CD4-positive, alpha-beta memory T cell (primary cell): ENCODE measurements around the gene PIGS. TPM values are rescaled to one million over a fixed set of nuclear protein-coding genes. Genes with fewer than 3 reads are reported as not detected.
A peak's percentile ranks its signal among the peaks of the same experiment; 100 is the strongest.

Experiments
- CTCF ChIA-PET: fragments of 350-600 bp; sonication (Branson Sonifier 250); formaldehyde crosslinking; loops from one replicate; lab custom pipeline; 2021; ENCODE audit warnings: inconsistent platforms; ENCODE audit not compliant: partially characterized antibody; lab: Charles Lee
- POLR2A ChIA-PET: fragments of 350-600 bp; sonication (Branson Sonifier 250); formaldehyde crosslinking; loops from one replicate; lab custom pipeline; 2021; ENCODE audit not compliant: partially characterized antibody; lab: Charles Lee
- DNase-seq, 5 donors: peaks; one replicate each; pipeline versions ENCODE4 v3.0.0 to v3.0.0-alpha.2; 2020 to 2022; ENCODE audit warnings: mixed read lengths in 1 of 5
- H3K27ac ChIP-seq: one replicate; pipeline ENCODE4 v1.7.0; 2013; ENCODE audit warnings: low read depth, low read length
- H3K27me3 ChIP-seq: 2 replicates; pipeline ENCODE4 v1.7.0; 2013; ENCODE audit warnings: mild to moderate bottlenecking, low read length, moderate library complexity; ENCODE audit not compliant: insufficient read depth
- H3K36me3 ChIP-seq: 2 replicates; pipeline ENCODE4 v1.7.0; 2013; ENCODE audit warnings: mild to moderate bottlenecking, low read length, moderate library complexity; ENCODE audit not compliant: insufficient read depth
- H3K4me1 ChIP-seq: 2 replicates; pipeline ENCODE4 v1.7.0; 2013; ENCODE audit warnings: mild to moderate bottlenecking, low read length, moderate library complexity; ENCODE audit not compliant: insufficient read depth
- H3K4me3 ChIP-seq, 2 donors: one replicate each; pipeline ENCODE4 v1.7.0; 2013; ENCODE audit warnings: low read length in 2 of 2, mild to moderate bottlenecking in 1 of 2
- H3K9me3 ChIP-seq, 2 donors: one replicate each; pipeline ENCODE4 v1.7.0; 2013; ENCODE audit warnings: low read length in 2 of 2, control low read depth in 1 of 2; ENCODE audit not compliant: control insufficient read depth in 1 of 2
- H3K27ac Mint-ChIP-seq, 7 donors: one replicate each; pipeline ENCODE4 v1.8.0; 2020 to 2021; ENCODE audit warnings: mixed read lengths in 7 of 7, mild to moderate bottlenecking in 6 of 7, inconsistent platforms in 3 of 7, moderate library complexity in 3 of 7
- H3K27me3 Mint-ChIP-seq, 2 donors: one replicate each; pipeline ENCODE4 v1.8.0; 2020 to 2021; ENCODE audit warnings: mixed read lengths in 2 of 2
- H3K36me3 Mint-ChIP-seq, 2 donors: one replicate each; pipeline ENCODE4 v1.8.0; 2020 to 2021; ENCODE audit warnings: mixed read lengths in 2 of 2, inconsistent platforms in 1 of 2, mild to moderate bottlenecking in 1 of 2
- H3K4me1 Mint-ChIP-seq, 4 donors: one replicate each; pipeline ENCODE4 v1.8.0; 2020 to 2021; ENCODE audit warnings: mixed read lengths in 4 of 4, mild to moderate bottlenecking in 1 of 4
- H3K4me3 Mint-ChIP-seq, 8 donors: one replicate each; pipeline ENCODE4 v1.8.0; 2020 to 2021; ENCODE audit warnings: mixed read lengths in 8 of 8, mild to moderate bottlenecking in 7 of 8, moderate library complexity in 6 of 8, inconsistent platforms in 3 of 8
- H3K9me3 Mint-ChIP-seq, 8 donors: one replicate each; pipeline ENCODE4 v1.8.0; 2020 to 2021; ENCODE audit warnings: mixed read lengths in 8 of 8, mild to moderate bottlenecking in 5 of 8, inconsistent platforms in 3 of 8, moderate library complexity in 1 of 8
- intact Hi-C: fragments of 100-400 bp; cut with micrococcal nuclease; formaldehyde crosslinking; loops from one replicate; pipeline ENCODE4 v1.15.1; 2023
- polyA plus RNA-seq, 2 donors: library from polyadenylated mRNA; unstranded; fragments of 300-500 nt; fragmentation: Illumina TruSeq; gene quantifications; one replicate each; pipeline ENCODE4 v1.2.3, GENCODE V29; 2021
- total RNA-seq, 2 experiments: library from RNA; stranded (reverse); gene quantifications; one replicate each; pipeline ENCODE4 v1.2.3, GENCODE V29; 2021

PIGS gene
- total RNA-seq (10 to 100 TPM; 57.9 to 58.2 TPM), polyA plus RNA-seq (10 to 100 TPM; 57.3 to 69.8 TPM)

- CTCF ChIA-PET: interaction anchor here (0.6 to 4.6 kb wide), 10 partner anchors 10 to 95 kb away, joined by 3 to 26 read pairs (median 4); partner anchors contain the start of genes RSKR and UNC119
Observed at GRCh38 chr17:28571361-28572122, at the start of gene PIGS. Gene PIGS (minus strand): TSS chr17:28571524. CDS start chr17:28571496, 28 bp downstream.

GRCh38 chr17:28620010-28620409, 48.7 kb upstream of the PIGS start:
- Histone ChIP-seq H3K4me3 (no peak overlapping the region), H3K36me3 (peaks cover 90% of the 10 kb centered on the region), H3K27ac (no peak overlapping the region), H3K9me3 (no peaks in the 10 kb centered on the region), H3K4me1 (no peaks in the 10 kb centered on the region), H3K27me3 (no peaks in the 10 kb centered on the region)
- DNase-seq: no peak
- Mint-ChIP-seq H3K36me3 (peaks cover 72 to 94% of the 10 kb centered on the region in 2 donors), H3K4me1 (peaks cover 0 to 1% (median 0%) of the 10 kb centered on the region in 4 donors), H3K9me3 (no peaks in the 10 kb centered on the region), H3K27ac (peak overlapping the region in 3 of 7 donors; percentile 17 to 48 (median 24)), H3K4me3 (no peak overlapping the region), H3K27me3 (no peaks in the 10 kb centered on the region)
- ChIA-PET CTCF (no interaction called here), POLR2A (no interaction called here)
- intact Hi-C loops: no loop called here

More at GRCh38 chr17:28571361-28572122, at the start of gene PIGS:
- no peaks in the 10 kb centered on the region for H3K9me3 ChIP-seq
- Mint-ChIP-seq H3K4me1 (peaks cover 41 to 82% (median 57%) of the 10 kb centered on the region in 4 donors), H3K36me3 (peaks cover 5 to 27% of the 10 kb centered on the region in 2 donors), H3K27me3 (no peaks in the 10 kb centered on the region), H3K9me3 (no peaks in the 10 kb centered on the region), H3K4me3 (peak within 1 kb of the TSS; percentile 96 to 99 (median 97)), H3K27ac (peak within 1 kb of the TSS; percentile 80 to 98 (median 97))
- H3K4me1 ChIP-seq: peaks cover 68% of the 10 kb centered on the region
- peak within 1 kb of the TSS; percentile 59 to 93 for H3K4me3 ChIP-seq
- peak; percentile 84 to 93 (median 87) for DNase-seq
- POLR2A ChIA-PET: interaction anchor here (0.9 to 13.1 kb wide), 24 partner anchors 9 to 380 kb away, joined by 3 to 169 read pairs (median 6); partner anchors contain the start of genes BLTP2, PHF12, POLDIP2 and PROCA1
- no peaks in the 10 kb centered on the region for H3K27me3 ChIP-seq
- H3K36me3 ChIP-seq: no peaks in the 10 kb centered on the region
- H3K27ac ChIP-seq: peak within 1 kb of the TSS; percentile 79
- intact Hi-C loops: loop anchor here (1.0 kb wide), 2 partner anchors 19 to 28 kb away; partner anchors contain the start of genes SPAG5 and UNC119

GRCh38 chr17:28618464-28618863, 47.1 kb upstream of the PIGS start:
- Mint-ChIP-seq H3K27ac (no peak overlapping the region), H3K36me3 (peaks cover 67 to 93% of the 10 kb centered on the region in 2 donors)

GRCh38 chr17:28616281-28616680, 45.0 kb upstream of the PIGS start:
- H3K27ac Mint-ChIP-seq: no peak overlapping the region
- H3K27me3 Mint-ChIP-seq: no peaks in the 10 kb centered on the region
- no peak for DNase-seq
- intact Hi-C loops: no loop called here
- Histone ChIP-seq H3K4me1 (no peaks in the 10 kb centered on the region), H3K27ac (no peak overlapping the region), H3K9me3 (no peaks in the 10 kb centered on the region), H3K4me3 (no peak overlapping the region), H3K27me3 (no peaks in the 10 kb centered on the region), H3K36me3 (peaks cover 59% of the 10 kb centered on the region)
- no peak overlapping the region for H3K4me3 Mint-ChIP-seq
- H3K36me3 Mint-ChIP-seq: peaks cover 52 to 87% of the 10 kb centered on the region in 2 donors
- H3K4me1 Mint-ChIP-seq: peaks cover 4 to 13% (median 10%) of the 10 kb centered on the region in 4 donors
- ChIA-PET CTCF (interaction anchor here (6.8 kb wide), 1 partner anchor 120 kb away, joined by 51 read pairs; no protein-coding TSS in a partner anchor), POLR2A (interaction anchor here (1.5 kb wide), 1 partner anchor 29 kb away, joined by 4 read pairs; the partner anchor contains the start of gene BLTP2)
- H3K9me3 Mint-ChIP-seq: no peaks in the 10 kb centered on the region

More at GRCh38 chr17:28618464-28618863, 47.1 kb upstream of the PIGS start:
- no peaks in the 10 kb centered on the region for H3K9me3 Mint-ChIP-seq
- no peak overlapping the region for H3K4me3 ChIP-seq
- no peaks in the 10 kb centered on the region for H3K27me3 ChIP-seq
- peaks cover 79% of the 10 kb centered on the region for H3K36me3 ChIP-seq
- H3K4me3 Mint-ChIP-seq: no peak overlapping the region
- no peaks in the 10 kb centered on the region for H3K9me3 ChIP-seq
- intact Hi-C loops: no loop called here
- ChIA-PET POLR2A (no interaction called here), CTCF (interaction anchor here (1.0 to 1.1 kb wide), 4 partner anchors 16 to 131 kb away, joined by 3 to 5 read pairs (median 3); no protein-coding TSS in a partner anchor)
- H3K4me1 ChIP-seq: no peaks in the 10 kb centered on the region
- no peak overlapping the region for H3K27ac ChIP-seq
- H3K4me1 Mint-ChIP-seq: peaks cover 0 to 3% (median 2%) of the 10 kb centered on the region in 4 donors
- no peak for DNase-seq
- H3K27me3 Mint-ChIP-seq: no peaks in the 10 kb centered on the region

GRCh38 chr17:28615260-28615940, 44.1 kb upstream of the PIGS start:
- no peaks in the 10 kb centered on the region for H3K27me3 Mint-ChIP-seq
- H3K36me3 ChIP-seq: peaks cover 50% of the 10 kb centered on the region
- DNase-seq: no peak
- POLR2A ChIA-PET: interaction anchor here (1.5 kb wide), 1 partner anchor 30 kb away, joined by 4 read pairs; the partner anchor contains the start of gene BLTP2
- H3K4me1 ChIP-seq: no peaks in the 10 kb centered on the region
- H3K27ac ChIP-seq: no peak overlapping the region
- H3K4me3 ChIP-seq: no peak overlapping the region
- H3K9me3 Mint-ChIP-seq: no peaks in the 10 kb centered on the region
- H3K4me3 Mint-ChIP-seq: no peak overlapping the region
- H3K9me3 ChIP-seq: no peaks in the 10 kb centered on the region
- peaks cover 4 to 13% (median 10%) of the 10 kb centered on the region in 4 donors for H3K4me1 Mint-ChIP-seq
- H3K36me3 Mint-ChIP-seq: peaks cover 44 to 82% of the 10 kb centered on the region in 2 donors
- no peak overlapping the region for H3K27ac Mint-ChIP-seq
- CTCF ChIA-PET: interaction anchor here (1.1 to 6.8 kb wide), 2 partner anchors 68 to 119 kb away, joined by 3 to 51 read pairs; no protein-coding TSS in a partner anchor
- H3K27me3 ChIP-seq: no peaks in the 10 kb centered on the region
- intact Hi-C loops: no loop called here

- Histone ChIP-seq H3K27ac (no peak within 1 kb of the TSS), H3K36me3 (peaks cover 37% of the 10 kb centered on the region), H3K4me3 (no peak within 1 kb of the TSS), H3K4me1 (no peaks in the 10 kb centered on the region), H3K27me3 (no peaks in the 10 kb centered on the region), H3K9me3 (no peaks in the 10 kb centered on the region)
- CTCF ChIA-PET: interaction anchor here (1.0 to 6.8 kb wide), 5 partner anchors 8 to 118 kb away, joined by 3 to 51 read pairs (median 8); partner anchors contain the start of gene PIGS
- DNase-seq: no peak
- Mint-ChIP-seq H3K27ac (peak within 1 kb of the TSS; percentile 24 to 65 (median 36)), H3K4me3 (no peak within 1 kb of the TSS), H3K27me3 (no peaks in the 10 kb centered on the region), H3K4me1 (peaks cover 4 to 13% (median 10%) of the 10 kb centered on the region in 4 donors), H3K9me3 (no peaks in the 10 kb centered on the region), H3K36me3 (peaks cover 34 to 70% of the 10 kb centered on the region in 2 donors)
- intact Hi-C loops: loop anchor here (1.0 kb wide), 1 partner anchor 66 kb away; no protein-coding TSS in a partner anchor
- POLR2A ChIA-PET: interaction anchor here (1.2 to 1.8 kb wide), 3 partner anchors 16 to 119 kb away, joined by 4 to 9 read pairs (median 4); partner anchors contain the start of gene PIGS
Observed at GRCh38 chr17:28613931-28614381, 42.6 kb upstream of the PIGS start, which contains the start of gene RSKR. Gene RSKR (minus strand): TSS chr17:28614185. CDS start chr17:28614161, 24 bp downstream.
